Panc1 (cell line): ENCODE results near the gene LRRC8E. TPM values are rescaled to one million over a fixed set of nuclear protein-coding genes. Genes with fewer than 3 reads are reported as not detected.

Experiments used
- ATAC-seq: fragments of 200-7000 bp; cut with Tn5 transposase; 2 replicates; pipeline ENCODE4 v1.9.1; 2020; ENCODE audit warnings: mild to moderate bottlenecking, moderate library complexity
- BruUV-seq: library from RNA; stranded (reverse); fragments of 400-500 nt; replicated peaks from 2 replicates; lab custom pipeline; 2021; lab: Mats Ljungman, UMichigan
- CTCF ChIA-PET: fragments of 300-600 bp; sonication (Branson Sonifier 250); formaldehyde crosslinking; loops from one replicate; lab custom pipeline; 2022; ENCODE audit warnings: antibody characterized with exemption; lab: Charles Lee
- POLR2A ChIA-PET: fragments of 300-600 bp; sonication (Branson Sonifier 250); formaldehyde crosslinking; loops from one replicate; lab custom pipeline; 2022; ENCODE audit warnings: antibody characterized with exemption; lab: Charles Lee
- DNase-seq: peaks from one replicate; pipeline ENCODE4 v3.0.0-alpha.2; 2010; ENCODE audit warnings: low read depth, low spot score
- H3K27ac ChIP-seq: 2 replicates; pipeline ENCODE4 v1.5.1; 2011; ENCODE audit warnings: mild to moderate bottlenecking, low read length, inconsistent platforms
- H3K27me3 ChIP-seq: fragments of 200-500 bp; sonication (Bioruptor generic); 2 replicates; pipeline ENCODE4 v1.6.0; 2014; ENCODE audit warnings: low read length, inconsistent platforms; ENCODE audit not compliant: control insufficient read depth, insufficient read depth
- H3K36me3 ChIP-seq: fragments of 200-500 bp; sonication (Bioruptor generic); 2 replicates; pipeline ENCODE4 v1.5.1; 2014; ENCODE audit warnings: inconsistent platforms, mild to moderate bottlenecking, low read length, moderate library complexity; ENCODE audit not compliant: control insufficient read depth, insufficient read depth
- H3K4me1 ChIP-seq: 2 replicates; pipeline ENCODE4 v1.5.1; 2011; ENCODE audit warnings: inconsistent platforms, mild to moderate bottlenecking, low read length, moderate library complexity; ENCODE audit not compliant: control insufficient read depth, insufficient read depth
- H3K4me3 ChIP-seq, 2 experiments: 2 replicates each; pipeline ENCODE4 v1.5.1; 2011 to 2012; ENCODE audit warnings: low read depth in 2 of 2, low read length in 2 of 2, mild to moderate bottlenecking in 2 of 2, inconsistent platforms in 1 of 2, moderate library complexity in 1 of 2
- H3K9me3 ChIP-seq: fragments of 200-500 bp; sonication (Bioruptor generic); 2 replicates; pipeline ENCODE4 v1.5.1; 2014; ENCODE audit warnings: low read depth, mild to moderate bottlenecking, inconsistent platforms, low read length, moderate library complexity; ENCODE audit not compliant: control insufficient read depth, insufficient read depth
- CTCF ChIP-seq: fragments of 450-650 bp; IDR thresholded peaks from 2 replicates; pipeline ENCODE4 v1.5.1; 2017; ENCODE audit warnings: mild to moderate bottlenecking
- POLR2AphosphoS5 ChIP-seq: IDR thresholded peaks from 2 replicates; pipeline ENCODE4 v1.6.1; 2012; ENCODE audit warnings: mild to moderate bottlenecking, low read depth, low read length, moderate library complexity
- REST ChIP-seq, 2 experiments: IDR thresholded peaks; 2 replicates each; pipeline ENCODE4 v1.6.1; 2011 to 2012; ENCODE audit warnings: low read depth in 2 of 2, control low read depth in 1 of 2, low read length in 1 of 2, mild to moderate bottlenecking in 1 of 2, moderate library complexity in 1 of 2; ENCODE audit not compliant: insufficient read depth in 1 of 2
- SIN3A ChIP-seq: IDR thresholded peaks from 2 replicates; pipeline ENCODE4 v1.6.1; 2012; ENCODE audit warnings: low read depth, mild to moderate bottlenecking, low read length, moderate library complexity, borderline replicate concordance; ENCODE audit not compliant: insufficient read depth
- TCF7L2 ChIP-seq: IDR thresholded peaks from 2 replicates; pipeline ENCODE4 v1.6.1; 2011; ENCODE audit warnings: mild to moderate bottlenecking, low read depth, low read length, inconsistent platforms
- in situ Hi-C: cut with HindIII; loops from 2 replicates; pipeline ENCODE4 v1.10.0; 2016; ENCODE audit warnings: low sequenced_read_pairs, low pct_unique_long_range_greater_than_20kb
- intact Hi-C: fragments of 100-400 bp; cut with micrococcal nuclease; formaldehyde crosslinking; loops from one replicate; pipeline ENCODE4 v1.10.0; 2022; ENCODE audit not compliant: unreplicated experiment
- total RNA-seq: library from RNA; stranded (reverse); gene quantifications from one replicate; pipeline ENCODE4 v1.2.1, GENCODE V29; 2021; ENCODE audit not compliant: unreplicated experiment

LRRC8E gene
- total RNA-seq, 1 experiment from 2014 or later = 5.0 TPM

- DNase-seq (no peak), ATAC-seq (no peak)
- H3K4me1 ChIP-seq = no peaks in the 10 kb centered on the region; the same call in 1 of the 2 replicates
- in situ Hi-C loops = no loop called here
- H3K9me3 ChIP-seq = no peaks in the 10 kb centered on the region
- no peak for TF ChIP-seq CTCF
- no peak for TF ChIP-seq POLR2AphosphoS5
- TF ChIP-seq TCF7L2 = no peak
- no peak for TF ChIP-seq REST (IDR thresholded peaks at IDR 0.05; ENCODE audit: insufficient read depth in 1 of 2, low read depth in 2 of 2, low read length in 1 of 2)
- no peak for TF ChIP-seq SIN3A
- H3K27me3 ChIP-seq = no peaks in the 10 kb centered on the region
- ChIA-PET CTCF (no interaction called here), POLR2A (no interaction called here)
- no TSS peak for BruUV-seq
- no peaks in the 10 kb centered on the region; the same call in 1 of the 2 replicates for H3K36me3 ChIP-seq
- H3K4me3 ChIP-seq = no peak overlapping the region
- intact Hi-C loops = no loop called here
- H3K27ac ChIP-seq = no peak overlapping the region
Observed at GRCh38 chr19:7898967-7899366, 10.7 kb downstream of the LRRC8E start.

- intact Hi-C loops = no loop called here
- Histone ChIP-seq H3K4me1 (peaks cover under 1% of the 10 kb centered on the region; the same call in 1 of the 2 replicates), H3K9me3 (no peaks in the 10 kb centered on the region), H3K27ac (no peak overlapping the region), H3K27me3 (no peaks in the 10 kb centered on the region), H3K36me3 (no peaks in the 10 kb centered on the region; the same call in 1 of the 2 replicates), H3K4me3 (no peak overlapping the region)
- CTCF ChIA-PET = interaction anchor here (0.5 kb wide), 1 partner anchor 521 kb away, joined by 4 read pairs; no protein-coding TSS in a partner anchor
- in situ Hi-C loops = no loop called here
- no TSS peak for BruUV-seq
- ATAC-seq = no peak
- DNase-seq = no peak
- no peak for TF ChIP-seq REST (IDR thresholded peaks at IDR 0.05; ENCODE audit: insufficient read depth in 1 of 2, low read depth in 2 of 2, low read length in 1 of 2)
- no peak for TF ChIP-seq POLR2AphosphoS5
- TF ChIP-seq CTCF = no peak
- TF ChIP-seq TCF7L2 = no peak
- no peak for TF ChIP-seq SIN3A
- POLR2A ChIA-PET = no interaction called here
Observed at GRCh38 chr19:7899751-7900378, 11.6 kb downstream of the LRRC8E start.
